ENCODE measurements around the gene CHD2.

The CHD2 gene

GRCh38 chr15:93042691-93043378 is 142.7 kb downstream of the CHD2 start:
- TF ChIP-seq CTCF (IDR thresholded peaks at IDR 0.05; ENCODE audit: low read depth, low read length, poor library complexity, severe bottlenecking) (no peak), EZH2phosphoT487 (IDR thresholded peaks at IDR 0.05; ENCODE audit: borderline replicate concordance, low read length) (no peak)
- Histone ChIP-seq H3K79me2 (ENCODE audit: control insufficient read depth, low read length) (no peaks in the 10 kb centered on the region), H3K4me3 (ENCODE audit: low read length) (no peak overlapping the region), H3K9me2 (replicated peaks; ENCODE audit: control insufficient read depth, low read length) (no peaks in the 10 kb centered on the region), H4K20me1 (ENCODE audit: control insufficient read depth, insufficient read depth, low read depth, low read length) (no peaks in the 10 kb centered on the region), H3K4me2 (ENCODE audit: low read length) (no peak overlapping the region), H3K36me3 (ENCODE audit: control insufficient read depth, low read length) (no peaks in the 10 kb centered on the region), H3K27me3 (ENCODE audit: control insufficient read depth, low read length) (no peaks in the 10 kb centered on the region), H3F3A (ENCODE audit: control insufficient read depth, insufficient read depth) (no peaks in the 10 kb centered on the region), H3K27ac (ENCODE audit: low read depth, low read length) (no peak overlapping the region), H3K9me3 (ENCODE audit: control insufficient read depth, insufficient read depth, low read length) (no peaks in the 10 kb centered on the region), H3K4me1 (ENCODE audit: control insufficient read depth, low read length) (peaks cover 4% of the 10 kb centered on the region; the same call in 1 of the 2 replicates)

- H3K36me3 ChIP-seq (ENCODE audit: control insufficient read depth, low read length), result no peaks in the 10 kb centered on the region
Observed at GRCh38 chr15:93043621-93044300, 143.6 kb downstream of the CHD2 start.

GRCh38 chr15:93044301-93045190 is 144.4 kb downstream of the CHD2 start:
- TF ChIP-seq CTCF (IDR thresholded peaks at IDR 0.05; ENCODE audit: low read depth, low read length, poor library complexity, severe bottlenecking) (no peak), EZH2phosphoT487 (IDR thresholded peaks at IDR 0.05; ENCODE audit: borderline replicate concordance, low read length) (no peak)
- no peaks in the 10 kb centered on the region for H3K36me3 ChIP-seq (ENCODE audit: control insufficient read depth, low read length)
- no peak overlapping the region for H3K4me2 ChIP-seq (ENCODE audit: low read length)
- no peaks in the 10 kb centered on the region for H3K9me3 ChIP-seq (ENCODE audit: control insufficient read depth, insufficient read depth, low read length)
- no peaks in the 10 kb centered on the region for H3K9me2 ChIP-seq (replicated peaks; ENCODE audit: control insufficient read depth, low read length)
- no peaks in the 10 kb centered on the region for H3K27me3 ChIP-seq (ENCODE audit: control insufficient read depth, low read length)
- peaks cover 5% of the 10 kb centered on the region; the same call in 1 of the 2 replicates for H3K4me1 ChIP-seq (ENCODE audit: control insufficient read depth, low read length)
- H4K20me1 ChIP-seq (ENCODE audit: control insufficient read depth, insufficient read depth, low read depth, low read length), result no peaks in the 10 kb centered on the region
- H3F3A ChIP-seq (ENCODE audit: control insufficient read depth, insufficient read depth), result no peaks in the 10 kb centered on the region
- no peaks in the 10 kb centered on the region for H3K79me2 ChIP-seq (ENCODE audit: control insufficient read depth, low read length)
- H3K4me3 ChIP-seq (ENCODE audit: low read length), result no peak overlapping the region
- H3K27ac ChIP-seq (ENCODE audit: low read depth, low read length), result no peak overlapping the region

More at GRCh38 chr15:93043621-93044300, 143.6 kb downstream of the CHD2 start:
- H3K27ac ChIP-seq (ENCODE audit: low read depth, low read length), result no peak overlapping the region
- H3K79me2 ChIP-seq (ENCODE audit: control insufficient read depth, low read length), result no peaks in the 10 kb centered on the region
- TF ChIP-seq CTCF (IDR thresholded peaks at IDR 0.05; ENCODE audit: low read depth, low read length, poor library complexity, severe bottlenecking), result no peak
- TF ChIP-seq EZH2phosphoT487 (IDR thresholded peaks at IDR 0.05; ENCODE audit: borderline replicate concordance, low read length), result no peak
- no peaks in the 10 kb centered on the region for H3F3A ChIP-seq (ENCODE audit: control insufficient read depth, insufficient read depth)
- no peaks in the 10 kb centered on the region for H4K20me1 ChIP-seq (ENCODE audit: control insufficient read depth, insufficient read depth, low read depth, low read length)
- H3K4me1 ChIP-seq (ENCODE audit: control insufficient read depth, low read length), result peaks cover 5% of the 10 kb centered on the region; the same call in 1 of the 2 replicates
- no peaks in the 10 kb centered on the region for H3K9me2 ChIP-seq (replicated peaks; ENCODE audit: control insufficient read depth, low read length)
- no peaks in the 10 kb centered on the region for H3K9me3 ChIP-seq (ENCODE audit: control insufficient read depth, insufficient read depth, low read length)
- no peaks in the 10 kb centered on the region for H3K27me3 ChIP-seq (ENCODE audit: control insufficient read depth, low read length)
- no peak overlapping the region for H3K4me2 ChIP-seq (ENCODE audit: low read length)
- H3K4me3 ChIP-seq (ENCODE audit: low read length), result no peak overlapping the region
